GM21423 (cell line): ENCODE data around the gene POU2AF1.

Experiments used
- ATAC-seq: cut with Tn5 transposase; IDR thresholded peaks from one replicate; pipeline ENCODE4 v1.9.1; 2021; ENCODE audit warnings: mild to moderate bottlenecking, moderate library complexity; ENCODE audit not compliant: unreplicated experiment

Gene POU2AF1

DNA sequence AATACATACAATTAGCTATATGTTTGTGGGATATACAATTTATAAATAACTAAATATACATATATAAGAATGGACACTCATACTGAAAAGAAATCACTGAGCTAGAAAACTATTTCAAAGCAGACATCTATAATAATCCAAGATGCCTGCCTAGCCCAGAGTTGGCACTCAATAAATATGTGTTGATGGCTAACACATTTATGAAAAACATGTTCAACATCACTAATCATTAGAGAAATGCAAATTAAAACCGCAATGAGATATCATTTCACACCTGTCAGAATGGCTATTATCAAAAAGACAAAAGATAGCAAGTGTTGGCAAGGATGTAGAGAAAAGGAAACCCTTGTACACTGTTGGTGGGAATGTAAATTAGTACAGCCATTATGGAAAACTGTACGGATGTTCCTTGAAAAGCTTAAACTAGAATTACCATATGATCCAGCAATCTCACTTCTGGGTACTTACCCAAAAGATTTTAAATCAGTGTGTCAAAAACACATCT is 29.8 kb downstream of the POU2AF1 start:
- ATAC-seq = no peak

GRCh38 chr11:111348147-111348546 is 30.9 kb downstream of the POU2AF1 start:
- ATAC-seq = no peak

DNA sequence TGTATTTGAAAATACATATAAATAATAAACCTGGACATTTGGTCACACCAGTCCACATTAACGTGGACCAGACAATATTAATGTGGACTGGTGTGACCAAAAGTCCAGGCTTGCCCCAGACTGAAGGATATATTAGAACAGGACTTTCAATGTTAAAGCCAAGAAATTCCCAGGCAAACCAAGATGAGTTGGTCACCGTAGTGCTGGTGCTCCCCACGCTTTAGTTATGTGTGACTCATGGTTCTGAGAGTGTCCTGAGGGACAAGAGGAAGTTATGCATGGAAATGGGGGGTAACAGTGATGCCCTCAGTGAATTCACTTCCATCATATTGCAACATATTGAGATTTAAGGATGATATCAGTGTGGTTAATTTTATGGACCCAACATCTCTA is 31.4 kb downstream of the POU2AF1 start:
- no peak for ATAC-seq

GRCh38 chr11:111347002-111347722 is 31.9 kb downstream of the POU2AF1 start:
- ATAC-seq = no peak

GRCh38 chr11:111344032-111344431 is 35.0 kb downstream of the POU2AF1 start:
- ATAC-seq = no peak

DNA sequence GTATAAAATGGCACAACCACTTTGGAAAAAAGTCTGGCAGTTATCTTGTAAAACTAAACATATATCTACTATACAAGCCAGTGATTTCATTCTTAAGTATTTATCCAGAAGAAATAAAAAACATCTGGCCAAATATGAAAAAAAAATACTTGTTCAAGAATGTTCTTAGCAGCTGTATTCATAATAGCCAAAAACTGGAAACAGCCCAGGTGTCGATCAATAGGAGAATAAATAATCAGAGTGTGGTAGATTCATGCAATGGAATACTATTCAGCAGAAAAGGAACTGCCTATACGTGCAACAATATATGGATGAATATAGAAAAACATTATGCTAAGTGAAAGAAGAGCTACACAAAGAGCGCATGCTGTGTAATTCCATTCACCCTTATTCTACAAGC is 36.7 kb downstream of the POU2AF1 start:
- ATAC-seq = no peak

GRCh38 chr11:111339758-111340388 is 39.2 kb downstream of the POU2AF1 start:
- ATAC-seq = no peak

DNA sequence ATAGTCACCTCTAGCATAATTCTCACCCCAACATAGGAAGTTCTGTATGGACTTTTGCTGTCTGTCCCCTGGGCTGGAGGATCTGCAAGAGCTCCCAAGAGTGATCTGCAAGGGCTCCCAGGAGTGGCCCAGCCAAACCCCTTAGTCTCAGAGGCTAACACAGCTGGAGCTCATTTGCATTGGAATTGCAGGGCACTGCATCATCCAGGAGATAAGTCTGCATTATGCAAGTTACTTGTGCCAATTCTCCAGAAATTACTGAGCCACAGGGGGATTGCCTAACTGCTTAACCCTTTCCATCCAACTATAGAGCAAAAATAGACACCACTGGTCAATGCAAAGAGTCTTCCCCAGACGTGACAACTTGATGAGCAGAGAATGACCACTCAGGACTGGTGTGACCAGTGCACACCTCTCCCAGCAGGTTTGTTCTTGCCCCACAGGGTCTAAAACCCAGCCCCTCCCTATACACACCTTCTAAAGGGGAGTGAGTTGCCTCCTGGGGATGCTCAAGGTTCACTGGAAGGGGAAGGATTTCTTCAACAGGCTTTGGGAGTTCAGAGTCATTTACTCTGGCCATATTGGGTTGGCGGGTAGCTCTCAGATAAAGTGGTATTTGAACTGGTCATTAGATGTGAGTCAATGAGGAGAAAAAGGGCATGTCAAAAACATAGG is 42.4 kb downstream of the POU2AF1 start:
- ATAC-seq = no peak

GRCh38 chr11:111336062-111336461 is 43.0 kb downstream of the POU2AF1 start:
- no peak for ATAC-seq

- ATAC-seq = no peak
Measured at GRCh38 chr11:111335549-111335948, 43.5 kb downstream of the POU2AF1 start.

DNA sequence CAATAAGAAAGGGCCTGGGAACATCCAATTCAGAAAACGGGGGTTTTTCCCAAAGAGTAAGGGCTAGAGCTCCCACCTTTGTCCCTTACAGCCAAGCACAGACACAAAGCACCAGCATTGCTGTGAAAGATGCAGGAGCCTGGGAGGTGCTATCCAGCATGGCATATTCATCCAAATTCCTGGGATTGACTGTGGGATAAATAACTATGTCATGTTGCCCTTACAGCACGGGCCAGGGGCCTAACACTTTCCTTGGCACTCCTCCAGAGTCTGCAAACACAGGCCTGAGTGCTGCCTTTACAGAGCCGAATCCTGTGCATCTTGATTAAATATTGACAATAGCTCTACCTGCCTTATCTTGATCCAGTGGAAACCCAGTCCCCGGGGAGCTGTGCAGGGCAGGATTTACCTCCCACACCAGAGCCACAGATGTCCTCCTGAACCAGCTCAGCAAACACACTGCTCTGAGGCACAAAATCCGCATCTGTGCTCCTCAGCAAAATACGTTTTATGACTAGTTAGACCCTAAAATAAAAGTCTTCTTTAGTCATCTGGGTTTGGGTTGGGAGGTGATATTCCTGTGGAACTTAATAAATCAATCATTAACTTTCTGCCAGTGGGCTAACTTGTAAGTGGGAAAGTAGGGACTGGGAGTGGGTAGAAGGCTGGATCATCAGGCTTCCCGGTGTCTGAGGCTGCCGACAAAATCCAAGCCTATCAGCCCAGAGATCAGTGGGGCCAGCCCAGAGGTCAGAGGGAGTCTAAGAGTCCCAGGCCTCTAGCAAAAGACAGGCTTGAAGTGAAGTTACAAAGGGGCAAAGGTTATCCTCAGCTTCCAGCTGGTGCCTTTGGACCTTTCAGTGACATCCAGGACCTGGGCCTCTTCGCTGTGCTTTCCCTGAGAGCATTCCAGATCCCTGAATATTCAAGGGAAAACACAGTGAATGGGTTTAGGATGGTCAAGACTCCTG is 44.3 kb downstream of the POU2AF1 start:
- ATAC-seq = no peak

- ATAC-seq = no peak
Measured at GRCh38 chr11:111331711-111332479, 47.2 kb downstream of the POU2AF1 start.

DNA sequence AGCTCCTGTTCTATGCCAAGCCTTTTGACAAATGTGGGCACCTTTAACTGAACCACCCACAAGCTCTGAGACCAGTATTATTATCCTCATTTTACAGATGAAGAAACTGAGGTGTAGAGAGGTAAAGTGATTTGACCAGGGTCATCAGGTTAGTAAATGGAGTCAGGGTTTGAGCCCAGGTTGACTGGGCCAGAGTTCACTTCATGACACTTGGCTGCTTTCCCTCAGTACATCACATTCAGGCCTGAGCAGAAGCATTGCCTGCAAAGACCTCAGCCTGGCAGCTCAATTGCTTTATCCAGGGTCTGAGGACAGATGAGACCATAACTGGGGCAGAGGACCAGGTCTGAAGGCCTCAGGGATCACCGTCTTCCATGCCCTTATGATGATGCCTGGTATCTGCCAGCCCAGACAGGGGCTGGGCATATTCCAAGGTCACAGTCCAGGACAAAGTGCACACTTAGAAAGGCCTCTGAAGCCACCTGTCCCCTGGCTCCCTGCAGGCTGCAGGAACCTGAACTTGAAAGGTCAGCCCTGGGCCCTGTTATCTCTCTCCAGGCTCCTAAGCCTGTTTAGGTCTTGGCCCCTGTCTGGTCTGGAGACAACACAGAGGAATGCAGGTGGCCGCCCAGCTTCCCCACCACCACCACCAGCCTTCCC is 48.7 kb downstream of the POU2AF1 start:
- no peak for ATAC-seq

DNA sequence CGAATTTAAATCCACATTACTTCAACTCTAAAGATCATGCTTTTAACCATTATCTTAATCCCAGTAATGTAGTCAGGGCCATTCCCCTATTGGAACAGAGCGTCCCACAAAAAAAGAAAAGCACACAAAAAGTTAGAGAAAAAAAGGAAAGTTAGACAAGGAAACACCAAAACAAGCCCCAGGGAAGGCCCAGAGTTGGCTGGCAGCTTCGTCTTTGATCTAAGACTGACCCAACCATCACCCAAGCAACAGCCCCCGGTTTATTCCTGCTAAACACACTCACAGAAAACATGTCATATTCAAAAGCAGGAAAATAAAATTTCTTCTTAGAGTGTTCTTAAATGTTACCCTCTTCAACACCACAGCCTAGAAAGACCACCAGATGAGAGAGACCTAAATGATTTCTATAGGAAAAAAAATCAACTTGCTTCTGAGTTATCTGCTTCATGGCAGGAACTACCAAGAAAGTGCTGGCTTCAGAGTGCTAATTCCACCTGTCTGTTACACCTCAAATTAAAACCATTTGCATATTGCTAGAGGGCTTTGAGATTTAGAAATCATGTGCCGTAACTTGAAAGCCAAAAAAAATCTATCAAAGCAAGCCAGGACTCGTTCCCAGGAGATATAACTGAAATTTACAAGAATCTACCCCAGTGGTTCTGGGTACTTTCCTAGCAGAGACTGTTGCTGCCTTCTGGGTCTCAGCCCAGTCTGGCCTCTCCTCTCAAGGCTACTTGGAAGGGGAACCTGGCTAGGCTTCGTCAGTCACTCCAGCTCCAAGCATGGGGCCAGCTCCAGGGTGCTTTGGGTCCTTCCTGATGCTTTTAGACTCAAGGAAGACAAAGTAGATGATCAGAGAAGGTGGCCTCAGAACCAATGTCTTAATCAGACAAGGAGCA is 49.5 kb downstream of the POU2AF1 start:
- no peak for ATAC-seq

DNA sequence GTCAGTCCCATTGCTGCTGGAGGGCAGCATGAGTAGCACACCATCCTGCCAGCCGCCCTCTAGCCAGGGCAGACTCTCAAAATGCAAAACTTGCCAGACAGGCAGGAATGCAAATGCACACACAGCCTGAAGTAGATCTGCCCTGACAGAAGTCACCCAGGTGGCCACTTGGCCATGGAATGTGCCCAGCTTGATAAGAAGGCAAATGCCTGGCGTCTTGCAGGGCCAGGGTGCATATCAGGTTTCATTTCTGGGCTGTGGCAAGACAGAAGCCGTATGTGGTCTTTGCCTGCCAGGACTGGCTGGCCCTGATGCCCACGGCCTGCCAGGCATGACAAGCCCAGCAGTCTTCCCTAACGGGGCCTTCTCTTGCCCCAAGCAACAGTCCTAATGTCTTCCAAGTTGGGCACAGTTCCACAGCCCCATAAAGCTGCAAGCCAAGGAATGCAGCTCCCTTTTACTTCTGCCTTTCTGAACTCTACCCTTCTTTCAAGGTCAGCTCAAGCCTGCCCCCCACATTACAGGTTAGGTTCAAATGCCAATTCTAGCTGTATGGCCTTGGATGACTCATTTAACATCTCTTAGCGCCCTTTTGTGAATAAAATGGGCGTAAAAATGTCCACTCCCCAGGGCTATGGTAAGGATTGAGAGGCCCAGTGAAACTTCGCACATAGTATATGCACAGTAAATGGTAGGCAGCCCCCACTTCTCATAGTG is 51.0 kb downstream of the POU2AF1 start:
- no peak for ATAC-seq

DNA sequence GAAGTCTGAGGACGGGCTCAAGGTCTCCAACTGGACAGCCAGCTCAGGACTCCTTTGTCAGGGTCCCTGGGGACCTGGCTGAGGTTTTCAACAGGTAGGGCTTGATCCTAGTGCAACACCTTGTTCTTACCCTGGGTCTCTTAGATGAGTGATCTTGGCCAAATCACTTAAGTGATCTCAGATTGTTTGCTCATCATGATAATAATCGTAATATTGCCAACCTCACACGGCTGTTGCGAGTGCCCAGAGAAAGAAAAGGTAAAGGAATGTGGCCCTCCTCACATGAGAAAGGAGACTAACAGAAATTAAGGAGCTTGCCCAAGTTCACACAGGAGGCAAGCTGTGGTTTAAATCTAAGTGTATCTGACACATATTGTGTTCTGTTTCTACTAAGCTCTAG is 52.3 kb downstream of the POU2AF1 start:
- no peak for ATAC-seq

DNA sequence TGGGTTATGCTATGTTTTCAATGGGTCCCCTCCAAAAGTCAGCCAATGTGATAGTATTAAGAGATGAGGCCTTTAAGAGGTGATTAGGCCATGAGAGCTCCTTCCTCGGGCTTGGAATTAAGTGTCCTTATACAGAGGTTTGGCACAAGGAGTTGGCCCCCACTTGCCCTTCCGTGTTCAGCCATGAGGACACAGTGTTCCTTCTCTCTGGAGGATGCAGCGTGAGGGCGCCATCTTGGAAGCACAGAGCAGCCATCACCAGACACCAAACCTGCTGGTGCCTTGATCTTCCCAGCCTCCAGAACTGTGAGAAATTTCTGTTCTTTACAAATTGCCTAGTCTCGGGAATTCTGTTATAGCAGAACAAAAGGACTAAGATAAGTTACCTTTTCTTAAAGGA is 53.8 kb downstream of the POU2AF1 start:
- no peak for ATAC-seq

DNA sequence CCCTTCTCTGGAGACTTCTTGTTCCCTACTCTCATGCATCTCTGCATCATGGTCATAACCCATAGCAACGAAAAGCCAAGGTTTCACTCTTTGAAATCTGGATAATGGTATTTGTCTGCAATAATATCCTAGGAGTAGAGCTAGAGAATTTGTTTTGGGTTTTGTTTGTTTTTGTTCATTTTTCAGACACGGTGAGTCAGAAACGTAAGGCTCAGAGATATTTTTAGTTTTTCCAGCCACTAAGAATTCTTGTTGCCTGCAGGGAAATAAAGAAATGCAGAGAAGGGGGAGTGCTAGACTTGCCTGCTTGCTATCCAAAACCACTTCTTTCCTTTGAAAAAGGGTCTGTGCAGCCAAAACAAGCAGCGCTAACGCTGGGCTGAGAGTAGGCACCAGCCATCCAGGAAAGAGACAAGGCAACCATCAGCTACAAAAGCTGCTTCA is 54.8 kb downstream of the POU2AF1 start:
- no peak for ATAC-seq
